ENCODE results near the gene PARP1. TPM values are rescaled to one million over a fixed set of nuclear protein-coding genes. Genes with fewer than 3 reads are reported as not detected.

Gene PARP1
- total RNA-seq, 1 donor from 2014 or later = 313 TPM

DNA sequence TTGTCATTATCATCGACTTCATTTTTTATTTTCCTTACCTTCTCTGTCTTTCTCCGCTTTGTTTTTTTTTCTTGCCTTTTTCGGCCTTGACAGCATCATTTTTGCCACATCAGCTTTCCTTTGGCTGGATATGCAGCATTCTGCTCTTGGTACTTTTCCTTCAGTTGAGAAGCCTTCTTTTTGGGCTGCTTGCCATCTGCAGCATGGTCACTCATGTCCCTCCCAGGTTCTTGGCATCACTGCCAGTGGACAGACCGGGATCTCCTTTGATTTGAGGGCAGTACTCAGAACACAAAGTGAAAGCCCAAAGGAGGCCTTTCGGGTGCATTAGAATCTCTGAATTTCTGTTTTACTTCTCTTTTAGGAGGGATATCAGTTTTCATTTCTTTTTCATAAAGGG, 3.7 kb upstream of the PARP1 start:
- TF ChIP-seq, protein P1, sequence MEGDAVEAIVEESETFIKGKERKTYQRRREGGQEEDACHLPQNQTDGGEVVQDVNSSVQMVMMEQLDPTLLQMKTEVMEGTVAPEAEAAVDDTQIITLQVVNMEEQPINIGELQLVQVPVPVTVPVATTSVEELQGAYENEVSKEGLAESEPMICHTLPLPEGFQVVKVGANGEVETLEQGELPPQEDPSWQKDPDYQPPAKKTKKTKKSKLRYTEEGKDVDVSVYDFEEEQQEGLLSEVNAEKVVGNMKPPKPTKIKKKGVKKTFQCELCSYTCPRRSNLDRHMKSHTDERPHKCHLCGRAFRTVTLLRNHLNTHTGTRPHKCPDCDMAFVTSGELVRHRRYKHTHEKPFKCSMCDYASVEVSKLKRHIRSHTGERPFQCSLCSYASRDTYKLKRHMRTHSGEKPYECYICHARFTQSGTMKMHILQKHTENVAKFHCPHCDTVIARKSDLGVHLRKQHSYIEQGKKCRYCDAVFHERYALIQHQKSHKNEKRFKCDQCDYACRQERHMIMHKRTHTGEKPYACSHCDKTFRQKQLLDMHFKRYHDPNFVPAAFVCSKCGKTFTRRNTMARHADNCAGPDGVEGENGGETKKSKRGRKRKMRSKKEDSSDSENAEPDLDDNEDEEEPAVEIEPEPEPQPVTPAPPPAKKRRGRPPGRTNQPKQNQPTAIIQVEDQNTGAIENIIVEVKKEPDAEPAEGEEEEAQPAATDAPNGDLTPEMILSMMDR (conservative IDR thresholded peaks at IDR 0.05) = no peak
- peak overlapping the region; percentile 20 for H3K4me3 Mint-ChIP-seq
- H3K36me3 Mint-ChIP-seq (ENCODE audit: low read depth) = no peaks in the 10 kb centered on the region
- H3K27ac Mint-ChIP-seq (ENCODE audit: unreplicated experiment) = no peak overlapping the region
- no peaks in the 10 kb centered on the region for H3K27me3 Mint-ChIP-seq (ENCODE audit: low read depth)
- no peak for DNase-seq (ENCODE audit: low read depth, low spot score)
- H3K9me3 Mint-ChIP-seq = no peaks in the 10 kb centered on the region
- H3K4me1 Mint-ChIP-seq = peaks cover 8% of the 10 kb centered on the region

DNA sequence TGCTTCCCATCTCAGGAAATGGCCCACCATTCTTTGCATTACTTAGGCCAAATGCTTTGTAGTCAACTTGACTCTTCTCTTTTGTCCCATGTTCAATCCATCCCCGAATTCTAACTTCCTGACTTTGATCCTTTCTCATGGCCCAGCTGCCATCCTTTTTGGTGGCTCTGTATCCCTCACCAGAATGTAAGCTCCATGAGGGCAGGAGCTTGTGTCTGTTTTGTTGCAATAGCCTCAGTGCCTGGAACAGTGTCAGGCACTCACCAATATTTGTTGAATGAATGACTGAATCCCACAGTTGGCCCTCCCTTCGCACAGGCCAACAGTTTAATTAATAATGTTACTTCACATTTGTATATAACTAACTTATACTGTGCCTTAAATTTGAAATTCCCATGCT, 3.1 kb upstream of the PARP1 start:
- DNase-seq (ENCODE audit: low read depth, low spot score) = no peak
- Mint-ChIP-seq H3K27me3 (ENCODE audit: low read depth) (no peaks in the 10 kb centered on the region), H3K27ac (ENCODE audit: unreplicated experiment) (no peak overlapping the region), H3K36me3 (ENCODE audit: low read depth) (no peaks in the 10 kb centered on the region), H3K9me3 (no peaks in the 10 kb centered on the region), H3K4me1 (peaks cover 14% of the 10 kb centered on the region), H3K4me3 (peak overlapping the region; percentile 64)
- TF ChIP-seq, protein P1 (conservative IDR thresholded peaks at IDR 0.05) = no peak

DNA sequence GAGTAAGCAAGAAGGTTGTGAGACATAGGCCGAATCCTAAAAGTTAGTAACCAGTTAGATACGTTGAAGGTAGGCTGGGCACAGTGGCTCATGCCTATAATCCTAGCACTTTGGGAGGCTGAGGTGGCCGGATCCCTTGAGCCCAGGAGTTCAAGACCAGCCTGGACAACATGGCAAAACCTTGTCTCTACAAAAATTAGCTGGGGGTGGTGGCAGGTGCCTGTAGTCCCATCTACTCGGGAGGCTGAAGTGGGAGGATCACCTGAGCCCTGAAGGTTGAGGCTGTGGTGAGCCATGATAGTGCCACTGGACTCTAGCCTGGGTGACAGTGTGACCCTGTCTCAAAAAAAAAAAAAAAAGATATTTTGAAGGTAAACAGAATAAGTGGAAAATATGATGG, 1.5 kb upstream of the PARP1 start:
- Mint-ChIP-seq H3K4me3 (peak overlapping the region; percentile 59), H3K27ac (ENCODE audit: unreplicated experiment) (no peak overlapping the region), H3K4me1 (peaks cover 30% of the 10 kb centered on the region), H3K36me3 (ENCODE audit: low read depth) (no peaks in the 10 kb centered on the region), H3K9me3 (no peaks in the 10 kb centered on the region), H3K27me3 (ENCODE audit: low read depth) (no peaks in the 10 kb centered on the region)
- no peak for DNase-seq (ENCODE audit: low read depth, low spot score)
- TF ChIP-seq, protein P1 (conservative IDR thresholded peaks at IDR 0.05) = no peak

DNA sequence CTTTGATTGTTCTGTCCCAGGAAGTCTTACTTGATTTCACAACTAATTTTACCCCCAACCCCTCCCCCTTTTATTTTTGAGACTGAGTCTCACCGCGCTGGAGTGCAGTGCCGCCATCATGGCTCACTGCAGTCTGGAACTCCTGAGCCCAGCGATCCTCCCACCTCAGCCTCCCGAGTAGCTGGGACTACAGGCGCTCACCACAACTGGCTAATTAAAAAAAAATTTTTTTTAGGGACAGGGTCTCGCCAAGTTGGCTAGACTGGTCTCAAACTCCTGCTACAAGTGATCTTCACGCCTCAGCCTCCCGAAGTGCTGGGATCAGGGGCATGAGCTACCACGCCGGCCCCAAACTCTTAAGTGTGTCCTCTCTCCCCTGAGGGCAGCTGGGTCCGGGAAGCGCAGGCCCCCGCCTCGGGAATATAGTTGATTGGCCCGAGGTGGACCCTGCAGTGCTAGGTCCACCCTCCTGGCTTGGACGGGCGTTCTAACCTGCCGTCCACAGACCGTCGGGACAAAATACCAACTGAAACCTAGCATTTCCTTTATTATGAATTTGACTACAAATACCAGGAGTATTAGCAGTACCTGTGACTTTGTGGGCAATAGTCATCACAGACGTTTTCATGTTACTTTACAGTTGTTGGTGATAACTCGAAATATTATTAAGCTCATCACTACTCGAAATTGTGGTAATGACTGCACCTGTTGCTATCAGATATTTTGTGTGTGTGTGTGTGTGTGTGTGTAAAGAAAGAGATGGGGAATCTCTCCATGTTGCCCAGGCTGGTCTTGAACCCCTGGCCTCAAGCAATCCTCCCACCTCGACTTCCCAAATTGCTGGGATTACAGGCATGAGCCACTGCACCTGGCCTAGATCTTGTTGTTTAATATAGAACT, 642 bp upstream of the PARP1 start:
- no peaks in the 10 kb centered on the region for H3K27me3 Mint-ChIP-seq (ENCODE audit: low read depth)
- DNase-seq (ENCODE audit: low read depth, low spot score) = no peak
- no peaks in the 10 kb centered on the region for H3K9me3 Mint-ChIP-seq
- no peaks in the 10 kb centered on the region for H3K36me3 Mint-ChIP-seq (ENCODE audit: low read depth)
- peak overlapping the region; percentile 97 for H3K4me3 Mint-ChIP-seq
- H3K4me1 Mint-ChIP-seq = peaks cover 39% of the 10 kb centered on the region
- peak overlapping the region; percentile 71 for H3K27ac Mint-ChIP-seq (ENCODE audit: unreplicated experiment)
- TF ChIP-seq, protein P1 (conservative IDR thresholded peaks at IDR 0.05) = no peak

DNA sequence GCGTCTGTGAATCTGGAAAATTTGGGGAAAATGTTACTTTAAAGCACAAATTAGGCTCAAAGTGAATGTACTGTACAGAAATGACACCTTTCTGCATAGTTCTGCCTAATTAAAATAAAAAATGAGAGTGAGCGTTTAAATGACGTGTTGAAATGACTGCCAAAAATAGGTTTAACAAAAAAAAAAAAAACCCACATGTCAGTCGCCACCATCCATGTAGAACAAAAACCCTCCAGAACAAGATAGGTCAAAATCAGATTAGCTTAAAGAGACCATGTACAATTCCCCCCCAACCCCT, 745 bp downstream of the PARP1 start:
- H3K27ac Mint-ChIP-seq (ENCODE audit: unreplicated experiment) = peak overlapping the region; percentile 97
- no peaks in the 10 kb centered on the region for H3K27me3 Mint-ChIP-seq (ENCODE audit: low read depth)
- DNase-seq (ENCODE audit: low read depth, low spot score) = no peak
- H3K4me1 Mint-ChIP-seq = peaks cover 51% of the 10 kb centered on the region
- H3K36me3 Mint-ChIP-seq (ENCODE audit: low read depth) = no peaks in the 10 kb centered on the region
- peak overlapping the region; percentile 97 for H3K4me3 Mint-ChIP-seq
- no peaks in the 10 kb centered on the region for H3K9me3 Mint-ChIP-seq
- TF ChIP-seq, protein P1 (conservative IDR thresholded peaks at IDR 0.05) = no peak

Data from neural crest cell (in vitro differentiated cells).